ENCODE measurements around the gene ANKAR.
"Not testable (repeated sequence)": the region's sequence is repeated elsewhere in the genome, so short reads cannot be mapped to it uniquely, and the experiment has no call there.

The ANKAR gene

GRCh38 chr2:189674374-189675112, at the start of gene ANKAR:
Gene ANKAR, plus strand, starts transcription at chr2:189674670. Its CDS starts 1,821 bp downstream, at chr2:189676491.
- intact Hi-C loops (cut with DNase I), result loop anchor here (1.0 kb wide), 1 partner anchor 13 kb away; the partner anchor contains the start of gene ASNSD1
- peak; percentile 78 to 98 (median 86) for DNase-seq

GRCh38 chr2:189625636-189626035, 48.8 kb upstream of the ANKAR start:
- intact Hi-C loops (cut with DNase I), result no loop called here

GRCh38 chr2:189627789-189628188, 46.7 kb upstream of the ANKAR start:
- intact Hi-C loops (cut with DNase I), result no loop called here
- DNase-seq, result no peak

More at GRCh38 chr2:189625636-189626035, 48.8 kb upstream of the ANKAR start:
- no peak for DNase-seq

GRCh38 chr2:189628817-189629530, 45.5 kb upstream of the ANKAR start:
- intact Hi-C loops (cut with DNase I), result no loop called here
- DNase-seq, result no peak

DNA sequence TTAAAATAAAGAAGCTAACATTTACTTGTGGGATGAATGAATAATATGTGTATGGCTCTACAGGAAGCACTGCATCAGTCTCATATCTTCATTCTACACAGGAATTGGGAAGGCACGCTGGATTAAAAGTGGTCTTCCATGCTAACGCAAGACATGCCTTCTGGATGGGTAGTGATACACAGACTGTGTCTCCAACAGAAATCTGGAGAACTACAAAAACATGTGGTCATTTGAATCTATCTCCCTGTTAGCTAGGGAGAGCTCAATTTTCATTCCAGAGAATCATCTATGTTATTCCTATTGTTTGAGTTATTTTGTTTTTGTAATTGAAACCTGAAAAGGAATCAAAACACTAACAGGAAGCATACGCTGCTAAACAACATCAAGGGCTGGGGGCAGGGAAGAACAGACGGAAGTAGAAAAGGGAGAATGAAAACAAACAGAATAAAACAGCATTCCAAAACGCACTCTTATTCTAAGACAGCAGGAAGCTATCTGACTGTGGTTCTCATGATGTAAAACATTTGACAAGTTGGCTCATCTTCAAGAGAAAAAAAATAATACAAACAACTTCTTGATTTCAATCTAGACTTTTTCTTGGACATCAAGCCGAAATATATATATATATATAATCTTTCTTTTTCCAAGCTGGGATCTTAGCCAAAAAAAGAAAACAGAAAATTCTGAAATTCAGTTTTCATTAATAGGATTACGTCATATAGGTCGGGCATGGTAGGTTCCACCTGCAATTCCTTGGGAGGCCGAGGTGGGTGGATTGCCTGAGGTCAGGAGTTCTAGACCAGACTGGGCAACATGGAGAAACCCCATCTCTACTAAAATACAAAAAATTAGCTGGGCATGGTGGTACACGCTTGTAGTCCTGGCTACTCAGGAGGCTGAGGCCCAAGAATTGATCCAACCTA, 44.7 kb upstream of the ANKAR start:
- intact Hi-C loops (cut with DNase I), result no loop called here

GRCh38 chr2:189631849-189632248, 42.6 kb upstream of the ANKAR start:
- intact Hi-C loops (cut with DNase I), result no loop called here
- DNase-seq, result no peak

More for the DNA sequence above, 44.7 kb upstream of the ANKAR start:
- no peak for DNase-seq

GRCh38 chr2:189633392-189633811, 41.1 kb upstream of the ANKAR start:
- peak in 1 of 10 donors; percentile 47 for DNase-seq
- intact Hi-C loops (cut with DNase I), result no loop called here

GRCh38 chr2:189635353-189635752, 39.1 kb upstream of the ANKAR start:
- intact Hi-C loops (cut with DNase I), result no loop called here
- DNase-seq, result no peak

DNA sequence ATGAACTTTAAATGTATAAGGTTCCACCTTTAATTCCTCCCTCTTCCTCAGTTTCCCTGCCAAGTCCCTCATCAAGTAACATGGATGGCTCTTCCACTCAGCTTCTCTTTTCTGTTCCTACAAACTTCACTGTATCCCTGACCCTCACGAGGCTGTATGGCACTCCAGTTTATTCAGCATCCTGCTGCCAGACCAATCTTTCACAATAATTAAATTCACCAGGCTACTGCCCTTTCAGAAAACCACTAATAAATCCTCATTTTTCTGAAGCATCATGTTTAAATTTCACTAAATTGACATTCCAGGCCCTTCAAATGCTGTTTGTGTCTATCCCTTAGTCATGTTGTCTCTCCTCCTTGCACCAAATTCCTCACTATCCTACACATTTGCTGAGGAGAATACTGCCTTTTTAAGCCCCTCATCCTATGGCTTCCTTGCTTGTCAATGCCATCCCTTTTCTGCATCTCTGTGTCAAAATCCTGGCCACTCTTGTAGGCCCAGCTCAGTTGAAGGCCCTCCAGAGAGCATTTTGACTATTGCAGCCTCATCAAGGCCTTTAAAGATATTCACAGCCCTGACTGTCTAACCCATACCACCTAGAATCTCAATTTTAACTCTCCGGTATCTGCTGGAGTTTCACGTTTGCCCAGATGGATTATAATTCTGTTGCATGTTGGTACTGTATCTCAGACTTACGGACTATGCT, 36.0 kb upstream of the ANKAR start:
- DNase-seq, result no peak
- intact Hi-C loops (cut with DNase I), result no loop called here

DNA sequence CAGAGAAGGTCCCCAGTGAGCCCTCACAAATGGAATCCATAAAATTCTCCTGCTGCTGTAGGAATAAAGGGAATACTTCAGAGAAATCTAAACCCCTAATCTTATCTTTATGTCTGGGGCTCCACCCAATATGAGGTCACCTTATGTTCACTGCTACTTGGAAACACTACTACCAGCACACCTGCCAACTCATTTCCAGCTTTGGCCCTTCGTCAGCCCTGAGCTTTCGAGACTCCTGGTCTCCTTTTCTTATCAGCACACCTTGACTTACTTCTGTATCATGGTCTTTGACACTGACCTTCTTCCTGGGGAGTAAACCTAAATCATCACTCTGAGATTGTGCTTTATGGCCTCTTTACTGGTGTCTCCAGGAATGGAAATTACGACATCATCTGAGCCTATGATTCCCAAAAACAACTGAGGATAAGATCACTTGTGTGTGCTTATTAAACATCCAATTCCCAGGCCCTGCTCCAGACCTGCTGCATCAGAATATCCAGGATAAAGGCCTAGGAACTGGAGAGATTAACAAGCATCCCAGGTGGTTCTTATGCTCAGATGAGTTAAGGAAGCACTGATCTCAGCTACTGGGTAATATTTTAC, 35.4 kb upstream of the ANKAR start:
- DNase-seq, result no peak
- intact Hi-C loops (cut with DNase I), result no loop called here

DNA sequence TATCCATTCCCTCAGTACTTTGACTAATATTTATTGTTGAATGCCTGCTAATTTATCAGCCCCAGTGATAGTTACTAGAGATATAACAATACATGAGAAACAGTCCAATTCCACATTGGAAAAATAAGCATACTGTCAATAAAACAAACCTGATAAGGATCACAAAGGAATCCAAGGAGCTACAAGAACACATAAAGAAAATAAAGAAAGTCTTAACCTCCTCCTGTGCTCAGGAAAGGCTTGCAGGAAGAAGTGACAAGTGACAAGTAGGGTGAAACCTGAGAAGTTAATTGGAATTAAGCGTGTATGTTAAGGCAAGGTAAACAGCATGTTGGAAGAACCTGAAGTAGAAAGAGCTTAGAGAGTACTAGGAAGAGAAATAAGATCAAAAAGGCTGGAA, 33.5 kb upstream of the ANKAR start:
- no peak for DNase-seq
- intact Hi-C loops (cut with DNase I), result no loop called here

DNA sequence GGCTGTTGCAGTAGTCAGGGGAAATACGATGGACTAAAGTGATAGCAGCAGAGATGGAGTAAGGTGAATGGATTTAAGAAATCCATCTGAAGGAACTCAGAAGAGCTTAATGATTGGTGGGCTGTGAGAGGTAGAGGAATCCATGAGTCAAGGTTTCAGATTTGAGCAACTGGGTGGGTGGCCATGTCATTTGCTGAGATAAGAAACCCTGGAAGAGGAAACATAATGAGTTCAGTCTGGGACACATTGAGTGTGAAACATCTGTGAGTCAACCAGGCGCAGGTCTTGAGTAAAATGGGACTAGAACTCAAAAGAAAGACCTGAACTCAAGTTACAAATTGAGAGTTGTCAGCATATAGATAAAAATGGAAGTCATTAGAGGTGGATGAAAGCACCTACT, 32.9 kb upstream of the ANKAR start:
- DNase-seq, result no peak
- intact Hi-C loops (cut with DNase I), result no loop called here

DNA sequence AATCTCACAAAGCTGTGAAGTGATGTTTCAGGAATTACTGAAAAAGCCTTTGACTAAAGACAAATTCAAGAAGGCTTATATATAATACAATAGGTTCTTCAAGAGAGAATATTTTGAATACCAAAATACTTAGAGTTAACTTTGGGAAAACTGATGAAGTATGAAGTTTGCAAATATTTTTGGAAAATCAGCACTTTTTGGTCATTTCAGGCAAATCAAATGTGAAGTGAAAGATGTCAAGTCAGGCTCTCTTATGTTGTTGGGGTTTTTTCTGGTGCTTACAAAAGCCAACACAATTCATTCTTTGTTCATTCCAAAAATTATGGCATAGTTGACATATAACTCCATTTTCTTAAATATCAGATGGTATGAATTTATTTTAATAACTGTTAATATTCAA, 27.9 kb upstream of the ANKAR start:
- DNase-seq, result no peak
- intact Hi-C loops (cut with DNase I), result no loop called here

DNA sequence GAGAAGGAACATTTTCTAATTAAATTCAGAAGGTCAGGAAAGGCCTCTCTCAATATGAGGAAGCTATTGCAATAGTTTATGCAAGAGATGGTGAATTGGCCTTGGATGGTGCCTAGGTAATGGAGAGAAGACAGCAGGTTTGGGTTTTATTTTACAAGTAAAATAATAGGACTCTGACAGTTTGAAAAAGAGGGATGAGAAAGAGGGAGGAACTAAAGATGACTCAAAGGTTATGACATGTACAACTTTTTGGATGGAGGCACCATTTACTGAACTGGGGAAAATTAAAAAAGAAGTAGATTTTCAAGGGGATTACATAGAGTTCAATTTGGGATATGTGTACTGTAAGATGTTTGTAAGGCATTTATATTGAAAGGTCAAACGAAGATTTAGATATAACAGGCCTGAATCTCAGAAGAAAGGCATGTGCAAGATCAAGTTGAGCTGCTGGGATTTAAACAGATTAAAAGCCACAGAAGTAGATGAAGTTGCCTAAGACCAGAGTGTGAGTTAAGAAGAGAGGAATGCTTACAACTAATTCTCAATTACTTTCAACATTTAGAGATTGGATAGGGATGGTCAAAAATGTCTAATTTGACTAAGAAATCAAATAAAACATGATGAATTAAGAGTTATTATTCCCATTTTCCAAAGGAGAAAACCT, 25.5 kb upstream of the ANKAR start:
- DNase-seq, result no peak
- intact Hi-C loops (cut with DNase I), result no loop called here

DNA sequence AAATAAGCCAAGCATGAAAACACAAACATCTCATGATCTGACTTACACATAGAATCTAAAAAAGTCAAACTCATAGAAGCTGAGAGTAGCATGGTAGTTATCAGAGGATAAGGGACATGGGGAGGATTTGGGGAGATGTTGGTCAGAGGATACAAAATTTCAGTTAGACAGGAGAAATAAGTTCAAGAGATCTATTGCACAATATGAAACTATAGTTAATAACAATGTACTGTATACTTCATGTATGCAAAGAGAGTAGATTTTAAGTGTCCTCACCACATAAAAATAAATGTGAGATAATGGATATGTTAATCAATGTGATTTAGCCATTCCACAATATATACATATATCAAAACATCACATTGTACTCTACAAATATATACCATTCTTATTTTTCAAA, 23.2 kb upstream of the ANKAR start:
- DNase-seq, result no peak
- intact Hi-C loops (cut with DNase I), result no loop called here

- peak in 1 of 10 donors; percentile 80 for DNase-seq
- intact Hi-C loops (cut with DNase I), result not testable (repeated sequence)
Observed at GRCh38 chr2:189653464-189653863, 21.0 kb upstream of the ANKAR start.

GRCh38 chr2:189654641-189655040, 19.8 kb upstream of the ANKAR start:
- intact Hi-C loops (cut with DNase I), result no loop called here
- DNase-seq, result no peak

DNA sequence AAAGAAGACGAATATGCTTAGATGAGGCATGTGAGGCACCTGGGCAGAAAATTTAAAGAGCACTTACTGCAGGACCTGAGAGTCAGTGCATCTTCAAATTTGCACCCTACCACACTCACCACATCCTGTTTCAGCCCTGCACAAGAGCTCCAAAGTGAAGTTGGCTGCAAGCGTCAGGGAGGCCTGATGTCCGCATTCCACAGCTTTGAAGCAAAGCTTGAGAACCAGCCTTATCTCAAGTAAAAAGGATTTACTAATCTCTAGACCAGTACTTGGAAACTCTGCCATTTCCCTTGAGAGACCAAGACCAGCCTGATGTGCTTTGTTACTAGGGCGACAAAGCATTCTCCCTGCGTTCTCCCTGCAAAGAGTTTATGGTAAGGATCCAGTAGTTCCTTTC, 16.6 kb upstream of the ANKAR start:
- intact Hi-C loops (cut with DNase I), result no loop called here
- DNase-seq, result no peak

Data from posterior cingulate gyrus (tissue), 11 donors.